Lower lobe of right lung (tissue), 2 donors: Measurements from ENCODE around the gene THSD4. TPM values are rescaled to one million over a fixed set of nuclear protein-coding genes. Genes with fewer than 3 reads are reported as not detected.

Experiments
- ATAC-seq, 2 donors: fragments of 200-7000 bp; cut with Tn5 transposase; one replicate each; pipeline ENCODE4 v1.9.1; 2020 to 2022; ENCODE audit warnings: mild to moderate bottlenecking in 2 of 2, moderate library complexity in 2 of 2
- DNase-seq: peaks from one replicate; pipeline ENCODE4 v3.0.0-alpha.2; 2020
- H3K27ac ChIP-seq: fragments of 200-600 bp; one replicate; pipeline ENCODE4 v1.8.0; 2022
- H3K27me3 ChIP-seq: fragments of 200-600 bp; one replicate; pipeline ENCODE4 v1.8.0; 2022; ENCODE audit warnings: low read depth
- H3K36me3 ChIP-seq: fragments of 200-600 bp; one replicate; pipeline ENCODE4 v1.8.0; 2022; ENCODE audit warnings: mild to moderate bottlenecking
- H3K4me1 ChIP-seq: fragments of 200-600 bp; one replicate; pipeline ENCODE4 v1.8.0; 2022
- H3K4me3 ChIP-seq: fragments of 200-600 bp; one replicate; pipeline ENCODE4 v1.8.0; 2022; ENCODE audit warnings: mild to moderate bottlenecking
- H3K9me3 ChIP-seq: fragments of 200-600 bp; one replicate; pipeline ENCODE4 v1.8.0; 2022
- CTCF ChIP-seq: fragments of 200-600 bp; IDR thresholded peaks from one replicate; pipeline ENCODE4 v1.8.0; 2022; ENCODE audit warnings: antibody characterized with exemption, mild to moderate bottlenecking
- intact Hi-C: fragments of 100-400 bp; cut with DNase I; formaldehyde crosslinking; loops from one replicate; pipeline ENCODE4 v1.11.0; 2022
- total RNA-seq: library from RNA; stranded (reverse); fragmentation: NEBNext Ultra II Directional; extraction: Animal tissue kit (Norgen Biotek cat#: 25700); gene quantifications from one replicate; pipeline ENCODE4 v1.2.1, GENCODE V29; 2021
- donor health status: DM: no; HTN: yes; CAD: no; lungs with severe emphysema.

The THSD4 gene
- total RNA-seq, 1 donor from 2014 or later: 18.2 TPM

- Histone ChIP-seq H3K4me1 (no peaks in the 10 kb centered on the region), H3K4me3 (no peak overlapping the region), H3K9me3 (no peaks in the 10 kb centered on the region), H3K36me3 (no peaks in the 10 kb centered on the region), H3K27ac (no peak overlapping the region), H3K27me3 (no peaks in the 10 kb centered on the region)
- DNase-seq (no peak), ATAC-seq (no peak)
- TF ChIP-seq CTCF: no peak
- intact Hi-C loops: no loop called here
These were observed 13.8 kb downstream of the THSD4 start for GRCh38 chr15:71128939-71129562.

GRCh38 chr15:71129669-71130068 is 14.4 kb downstream of the THSD4 start:
- intact Hi-C loops: no loop called here
- H3K4me3 ChIP-seq: no peak overlapping the region
- no peak for ATAC-seq

GRCh38 chr15:71131601-71132362 is 16.5 kb downstream of the THSD4 start:
- ATAC-seq (no peak), DNase-seq (no peak)
- Histone ChIP-seq H3K27ac (no peak overlapping the region), H3K9me3 (no peaks in the 10 kb centered on the region), H3K4me3 (no peak overlapping the region), H3K27me3 (no peaks in the 10 kb centered on the region), H3K36me3 (no peaks in the 10 kb centered on the region), H3K4me1 (no peaks in the 10 kb centered on the region)
- no peak for TF ChIP-seq CTCF
- intact Hi-C loops: no loop called here

More at GRCh38 chr15:71129669-71130068, 14.4 kb downstream of the THSD4 start:
- no peaks in the 10 kb centered on the region for H3K36me3 ChIP-seq
- no peaks in the 10 kb centered on the region for H3K9me3 ChIP-seq
- no peak for TF ChIP-seq CTCF
- no peaks in the 10 kb centered on the region for H3K27me3 ChIP-seq
- H3K4me1 ChIP-seq: no peaks in the 10 kb centered on the region
- no peak for DNase-seq
- no peak overlapping the region for H3K27ac ChIP-seq

GRCh38 chr15:71133747-71134472 is 18.6 kb downstream of the THSD4 start:
- Histone ChIP-seq H3K27me3 (no peaks in the 10 kb centered on the region), H3K4me3 (no peak overlapping the region), H3K36me3 (no peaks in the 10 kb centered on the region), H3K27ac (no peak overlapping the region), H3K4me1 (no peaks in the 10 kb centered on the region), H3K9me3 (no peaks in the 10 kb centered on the region)
- ATAC-seq: peak; percentile 27 to 59
- DNase-seq: no peak
- intact Hi-C loops: no loop called here
- no peak for TF ChIP-seq CTCF

GRCh38 chr15:71136159-71136783 is 21.0 kb downstream of the THSD4 start:
- no peaks in the 10 kb centered on the region for H3K27me3 ChIP-seq
- H3K36me3 ChIP-seq: no peaks in the 10 kb centered on the region
- ATAC-seq (peak in 1 of 2 donors; percentile 29), DNase-seq (no peak)
- intact Hi-C loops: no loop called here
- TF ChIP-seq CTCF: no peak
- H3K9me3 ChIP-seq: no peaks in the 10 kb centered on the region
- H3K4me3 ChIP-seq: no peak overlapping the region
- no peak overlapping the region for H3K27ac ChIP-seq
- no peaks in the 10 kb centered on the region for H3K4me1 ChIP-seq
